ENCODE results near the gene DACH1.

- TF ChIP-seq, protein P1, sequence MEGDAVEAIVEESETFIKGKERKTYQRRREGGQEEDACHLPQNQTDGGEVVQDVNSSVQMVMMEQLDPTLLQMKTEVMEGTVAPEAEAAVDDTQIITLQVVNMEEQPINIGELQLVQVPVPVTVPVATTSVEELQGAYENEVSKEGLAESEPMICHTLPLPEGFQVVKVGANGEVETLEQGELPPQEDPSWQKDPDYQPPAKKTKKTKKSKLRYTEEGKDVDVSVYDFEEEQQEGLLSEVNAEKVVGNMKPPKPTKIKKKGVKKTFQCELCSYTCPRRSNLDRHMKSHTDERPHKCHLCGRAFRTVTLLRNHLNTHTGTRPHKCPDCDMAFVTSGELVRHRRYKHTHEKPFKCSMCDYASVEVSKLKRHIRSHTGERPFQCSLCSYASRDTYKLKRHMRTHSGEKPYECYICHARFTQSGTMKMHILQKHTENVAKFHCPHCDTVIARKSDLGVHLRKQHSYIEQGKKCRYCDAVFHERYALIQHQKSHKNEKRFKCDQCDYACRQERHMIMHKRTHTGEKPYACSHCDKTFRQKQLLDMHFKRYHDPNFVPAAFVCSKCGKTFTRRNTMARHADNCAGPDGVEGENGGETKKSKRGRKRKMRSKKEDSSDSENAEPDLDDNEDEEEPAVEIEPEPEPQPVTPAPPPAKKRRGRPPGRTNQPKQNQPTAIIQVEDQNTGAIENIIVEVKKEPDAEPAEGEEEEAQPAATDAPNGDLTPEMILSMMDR (IDR thresholded peaks at IDR 0.05), result no peak
- no peak for TF ChIP-seq POLR2A (IDR thresholded peaks at IDR 0.05)
Observed at GRCh38 chr13:71454509-71454908, 412.5 kb downstream of the DACH1 start.
